ENCODE measurements around the gene COL23A1. TPM values are rescaled to one million over a fixed set of nuclear protein-coding genes. Genes with fewer than 3 reads are reported as not detected.

COL23A1 gene
- total RNA-seq, 1 experiment from 2014 or later = not detected

GRCh38 chr5:178267876-178268275 lies 322.3 kb downstream of the COL23A1 start:
- Mint-ChIP-seq H3K27ac (ENCODE audit: unreplicated experiment) (no peak overlapping the region), H3K9me3 (ENCODE audit: low read depth, unreplicated experiment) (no peaks in the 10 kb centered on the region), H3K27me3 (ENCODE audit: unreplicated experiment) (peaks cover 50% of the 10 kb centered on the region), H3K4me3 (ENCODE audit: low read depth, unreplicated experiment) (no peak overlapping the region), H3K36me3 (ENCODE audit: insufficient read depth, unreplicated experiment) (no peaks in the 10 kb centered on the region), H3K4me1 (ENCODE audit: low read depth, unreplicated experiment) (no peaks in the 10 kb centered on the region)
- intact Hi-C loops (cut with micrococcal nuclease; ENCODE audit: unreplicated experiment) = no loop called here
- no peak for TF ChIP-seq CTCF (IDR thresholded peaks at IDR 0.05; ENCODE audit: unreplicated experiment)
- no peak for DNase-seq
- no TSS peak for BruUV-seq (replicated peaks)
- CTCF ChIA-PET = interaction anchor here (1.2 kb wide), 1 partner anchor 9 kb away, joined by 5 read pairs; no protein-coding TSS in a partner anchor

- no peak overlapping the region for H3K27ac Mint-ChIP-seq (ENCODE audit: unreplicated experiment)
- no peak overlapping the region for H3K4me3 Mint-ChIP-seq (ENCODE audit: low read depth, unreplicated experiment)
- no peaks in the 10 kb centered on the region for H3K9me3 Mint-ChIP-seq (ENCODE audit: low read depth, unreplicated experiment)
- H3K27me3 Mint-ChIP-seq (ENCODE audit: unreplicated experiment) = peaks cover 44% of the 10 kb centered on the region
- intact Hi-C loops (cut with micrococcal nuclease; ENCODE audit: unreplicated experiment) = no loop called here
- H3K4me1 Mint-ChIP-seq (ENCODE audit: low read depth, unreplicated experiment) = no peaks in the 10 kb centered on the region
- no TSS peak for BruUV-seq (replicated peaks)
- H3K36me3 Mint-ChIP-seq (ENCODE audit: insufficient read depth, unreplicated experiment) = no peaks in the 10 kb centered on the region
- no peak for DNase-seq
- CTCF ChIA-PET = no interaction called here
- no peak for TF ChIP-seq CTCF (IDR thresholded peaks at IDR 0.05; ENCODE audit: unreplicated experiment)
Measured at GRCh38 chr5:178267245-178267644, 322.9 kb downstream of the COL23A1 start.

- no peaks in the 10 kb centered on the region for H3K4me1 Mint-ChIP-seq (ENCODE audit: low read depth, unreplicated experiment)
- H3K27me3 Mint-ChIP-seq (ENCODE audit: unreplicated experiment) = peaks cover 37% of the 10 kb centered on the region
- intact Hi-C loops (cut with micrococcal nuclease; ENCODE audit: unreplicated experiment) = no loop called here
- H3K4me3 Mint-ChIP-seq (ENCODE audit: low read depth, unreplicated experiment) = no peak overlapping the region
- no peaks in the 10 kb centered on the region for H3K9me3 Mint-ChIP-seq (ENCODE audit: low read depth, unreplicated experiment)
- no peaks in the 10 kb centered on the region for H3K36me3 Mint-ChIP-seq (ENCODE audit: insufficient read depth, unreplicated experiment)
- no peak for TF ChIP-seq CTCF (IDR thresholded peaks at IDR 0.05; ENCODE audit: unreplicated experiment)
- no peak overlapping the region for H3K27ac Mint-ChIP-seq (ENCODE audit: unreplicated experiment)
- DNase-seq = no peak
- CTCF ChIA-PET = no interaction called here
- BruUV-seq (replicated peaks) = no TSS peak
Measured at GRCh38 chr5:178266581-178266980, 323.6 kb downstream of the COL23A1 start.

GRCh38 chr5:178265746-178266145 lies 324.4 kb downstream of the COL23A1 start:
- no TSS peak for BruUV-seq (replicated peaks)
- CTCF ChIA-PET = no interaction called here
- DNase-seq = no peak
- Mint-ChIP-seq H3K4me3 (ENCODE audit: low read depth, unreplicated experiment) (no peak overlapping the region), H3K9me3 (ENCODE audit: low read depth, unreplicated experiment) (no peaks in the 10 kb centered on the region), H3K36me3 (ENCODE audit: insufficient read depth, unreplicated experiment) (no peaks in the 10 kb centered on the region), H3K27me3 (ENCODE audit: unreplicated experiment) (peaks cover 33% of the 10 kb centered on the region), H3K27ac (ENCODE audit: unreplicated experiment) (no peak overlapping the region), H3K4me1 (ENCODE audit: low read depth, unreplicated experiment) (no peaks in the 10 kb centered on the region)
- intact Hi-C loops (cut with micrococcal nuclease; ENCODE audit: unreplicated experiment) = no loop called here
- TF ChIP-seq CTCF (IDR thresholded peaks at IDR 0.05; ENCODE audit: unreplicated experiment) = no peak
